ENCODE measurements around the gene CTIF. TPM values are rescaled to one million over a fixed set of nuclear protein-coding genes. Genes with fewer than 3 reads are reported as not detected.

CTIF gene
- total RNA-seq, 4 donors from 2014 or later = 16.6 to 116 (median 34.5) TPM

- no peaks in the 10 kb centered on the region for H3K27me3 ChIP-seq
- no peak for DNase-seq
- peak overlapping the region in 2 of 4 donors; percentile 42 to 54 for H3K27ac ChIP-seq
- no peaks in the 10 kb centered on the region for H3K36me3 ChIP-seq
- H3K4me3 ChIP-seq = no peak overlapping the region
- TF ChIP-seq, protein P1, sequence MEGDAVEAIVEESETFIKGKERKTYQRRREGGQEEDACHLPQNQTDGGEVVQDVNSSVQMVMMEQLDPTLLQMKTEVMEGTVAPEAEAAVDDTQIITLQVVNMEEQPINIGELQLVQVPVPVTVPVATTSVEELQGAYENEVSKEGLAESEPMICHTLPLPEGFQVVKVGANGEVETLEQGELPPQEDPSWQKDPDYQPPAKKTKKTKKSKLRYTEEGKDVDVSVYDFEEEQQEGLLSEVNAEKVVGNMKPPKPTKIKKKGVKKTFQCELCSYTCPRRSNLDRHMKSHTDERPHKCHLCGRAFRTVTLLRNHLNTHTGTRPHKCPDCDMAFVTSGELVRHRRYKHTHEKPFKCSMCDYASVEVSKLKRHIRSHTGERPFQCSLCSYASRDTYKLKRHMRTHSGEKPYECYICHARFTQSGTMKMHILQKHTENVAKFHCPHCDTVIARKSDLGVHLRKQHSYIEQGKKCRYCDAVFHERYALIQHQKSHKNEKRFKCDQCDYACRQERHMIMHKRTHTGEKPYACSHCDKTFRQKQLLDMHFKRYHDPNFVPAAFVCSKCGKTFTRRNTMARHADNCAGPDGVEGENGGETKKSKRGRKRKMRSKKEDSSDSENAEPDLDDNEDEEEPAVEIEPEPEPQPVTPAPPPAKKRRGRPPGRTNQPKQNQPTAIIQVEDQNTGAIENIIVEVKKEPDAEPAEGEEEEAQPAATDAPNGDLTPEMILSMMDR (IDR thresholded peaks at IDR 0.05) = no peak
- TF ChIP-seq POLR2A (IDR thresholded peaks at IDR 0.05) = no peak
- H3K9me3 ChIP-seq = no peaks in the 10 kb centered on the region
- peaks cover 0 to 14% (median 5%) of the 10 kb centered on the region in 4 donors for H3K4me1 ChIP-seq
These were observed 362.6 kb downstream of the CTIF start for GRCh38 chr18:48901145-48902022.

GRCh38 chr18:48902023-48902855, 363.4 kb downstream of the CTIF start:
- peak; percentile 32 to 80 (median 78) for DNase-seq
- no peaks in the 10 kb centered on the region for H3K27me3 ChIP-seq
- peak overlapping the region in 3 of 4 donors; percentile 41 to 54 (median 42) for H3K27ac ChIP-seq
- H3K9me3 ChIP-seq = no peaks in the 10 kb centered on the region
- no peaks in the 10 kb centered on the region for H3K36me3 ChIP-seq
- TF ChIP-seq, protein P1 (IDR thresholded peaks at IDR 0.05) = no peak
- no peak for TF ChIP-seq POLR2A (IDR thresholded peaks at IDR 0.05)
- peaks cover 0 to 14% (median 2%) of the 10 kb centered on the region in 4 donors for H3K4me1 ChIP-seq
- H3K4me3 ChIP-seq = no peak overlapping the region

GRCh38 chr18:48902856-48903601, 364.2 kb downstream of the CTIF start:
- Histone ChIP-seq H3K27me3 (no peaks in the 10 kb centered on the region), H3K4me3 (no peak overlapping the region), H3K4me1 (peaks cover 0 to 14% (median 2%) of the 10 kb centered on the region in 4 donors), H3K9me3 (no peaks in the 10 kb centered on the region), H3K27ac (peak overlapping the region in 2 of 4 donors; percentile 3 to 54), H3K36me3 (no peaks in the 10 kb centered on the region)
- peak in 1 of 3 donors; percentile 52 for DNase-seq
- TF ChIP-seq, protein P1 (IDR thresholded peaks at IDR 0.05) = no peak

- Histone ChIP-seq H3K4me1 (peaks cover 0 to 14% (median 2%) of the 10 kb centered on the region in 4 donors), H3K27ac (no peak overlapping the region), H3K27me3 (no peaks in the 10 kb centered on the region), H3K36me3 (no peaks in the 10 kb centered on the region), H3K9me3 (no peaks in the 10 kb centered on the region), H3K4me3 (no peak overlapping the region)
- no peak for DNase-seq
- no peak for TF ChIP-seq POLR2A (IDR thresholded peaks at IDR 0.05)
- TF ChIP-seq, protein P1 (IDR thresholded peaks at IDR 0.05) = no peak
These were observed 365.3 kb downstream of the CTIF start for GRCh38 chr18:48904091-48904490.

- no peak for DNase-seq
- Histone ChIP-seq H3K27me3 (no peaks in the 10 kb centered on the region), H3K4me1 (peaks cover 0 to 14% (median 2%) of the 10 kb centered on the region in 4 donors), H3K9me3 (no peaks in the 10 kb centered on the region), H3K27ac (no peak overlapping the region), H3K4me3 (no peak overlapping the region), H3K36me3 (no peaks in the 10 kb centered on the region)
- TF ChIP-seq POLR2A (IDR thresholded peaks at IDR 0.05) = no peak
- TF ChIP-seq, protein P1 (IDR thresholded peaks at IDR 0.05) = no peak
These were observed 366.1 kb downstream of the CTIF start for GRCh38 chr18:48904847-48905394.
